GM12874 (cell line): ENCODE results near the gene TAS2R40.

Experiments
- TF ChIP-seq, protein P1 (sequence below): IDR thresholded peaks from 2 replicates; pipeline ENCODE4 v1.5.1; 2011; ENCODE audit warnings: low read depth, mild to moderate bottlenecking, control low read depth, low read length, moderate library complexity; ENCODE audit not compliant: insufficient read depth

TAS2R40 gene

GRCh38 chr7:143221737-143222136, at the start of gene TAS2R40:
Gene TAS2R40 (plus strand): TSS chr7:143222037. CDS start chr7:143222079, 42 bp downstream.
- TF ChIP-seq, protein P1, sequence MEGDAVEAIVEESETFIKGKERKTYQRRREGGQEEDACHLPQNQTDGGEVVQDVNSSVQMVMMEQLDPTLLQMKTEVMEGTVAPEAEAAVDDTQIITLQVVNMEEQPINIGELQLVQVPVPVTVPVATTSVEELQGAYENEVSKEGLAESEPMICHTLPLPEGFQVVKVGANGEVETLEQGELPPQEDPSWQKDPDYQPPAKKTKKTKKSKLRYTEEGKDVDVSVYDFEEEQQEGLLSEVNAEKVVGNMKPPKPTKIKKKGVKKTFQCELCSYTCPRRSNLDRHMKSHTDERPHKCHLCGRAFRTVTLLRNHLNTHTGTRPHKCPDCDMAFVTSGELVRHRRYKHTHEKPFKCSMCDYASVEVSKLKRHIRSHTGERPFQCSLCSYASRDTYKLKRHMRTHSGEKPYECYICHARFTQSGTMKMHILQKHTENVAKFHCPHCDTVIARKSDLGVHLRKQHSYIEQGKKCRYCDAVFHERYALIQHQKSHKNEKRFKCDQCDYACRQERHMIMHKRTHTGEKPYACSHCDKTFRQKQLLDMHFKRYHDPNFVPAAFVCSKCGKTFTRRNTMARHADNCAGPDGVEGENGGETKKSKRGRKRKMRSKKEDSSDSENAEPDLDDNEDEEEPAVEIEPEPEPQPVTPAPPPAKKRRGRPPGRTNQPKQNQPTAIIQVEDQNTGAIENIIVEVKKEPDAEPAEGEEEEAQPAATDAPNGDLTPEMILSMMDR: no peak

DNA sequence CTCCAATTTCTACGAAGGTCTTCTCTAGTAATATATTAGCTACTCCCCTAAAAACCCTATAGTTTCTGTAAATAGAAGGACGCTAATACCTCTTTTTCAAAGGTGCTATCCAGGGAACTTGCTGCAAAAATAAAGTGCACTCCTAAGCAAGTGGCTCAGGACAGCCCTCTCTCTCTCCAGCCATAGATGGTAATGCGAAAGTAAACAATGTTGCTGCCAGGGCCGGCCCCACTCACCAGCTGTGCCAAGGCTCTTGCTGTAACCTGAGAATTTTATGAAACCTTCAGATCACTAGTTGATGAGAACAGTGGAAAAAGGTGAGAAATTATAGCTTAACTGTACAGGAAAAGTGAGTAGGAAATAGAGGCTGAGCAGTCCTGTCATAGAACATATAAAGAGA, 49.5 kb upstream of the TAS2R40 start:
- TF ChIP-seq, protein P1: no peak

GRCh38 chr7:143176128-143176527, 45.7 kb upstream of the TAS2R40 start:
- TF ChIP-seq, protein P1: no peak

DNA sequence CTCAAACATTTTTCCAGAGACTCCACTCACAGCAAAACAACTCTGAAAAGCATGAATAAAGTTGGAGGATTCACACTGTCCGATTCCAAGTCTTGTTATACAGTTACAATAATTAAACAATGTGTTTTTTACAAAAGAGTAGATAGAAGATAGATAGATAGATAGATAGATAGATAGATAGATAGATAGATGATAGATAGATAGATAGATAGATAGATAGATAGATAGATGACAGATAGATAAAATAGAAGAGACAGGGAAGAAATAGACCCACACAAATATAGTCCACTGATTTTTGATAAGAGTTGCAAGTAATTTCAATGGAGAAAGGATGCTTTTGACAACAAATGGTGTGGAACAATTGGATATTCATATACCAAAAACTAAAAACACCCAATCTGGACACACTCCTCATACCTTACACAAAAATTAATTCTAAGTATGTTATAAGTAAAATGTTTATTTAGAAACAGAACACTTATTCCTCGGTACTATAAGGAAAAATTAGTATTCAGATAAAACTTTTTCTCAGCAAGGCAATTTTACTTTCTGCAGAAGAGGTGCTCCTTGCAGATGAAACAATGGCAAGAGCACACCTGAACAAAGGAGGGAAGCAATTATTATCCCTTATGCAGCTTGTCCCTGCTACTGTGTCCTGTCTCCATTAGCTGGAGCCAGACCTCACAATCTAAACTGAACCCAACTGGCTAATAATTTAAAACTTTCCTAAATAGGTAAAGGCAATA, 44.3 kb upstream of the TAS2R40 start:
- TF ChIP-seq, protein P1: no peak

DNA sequence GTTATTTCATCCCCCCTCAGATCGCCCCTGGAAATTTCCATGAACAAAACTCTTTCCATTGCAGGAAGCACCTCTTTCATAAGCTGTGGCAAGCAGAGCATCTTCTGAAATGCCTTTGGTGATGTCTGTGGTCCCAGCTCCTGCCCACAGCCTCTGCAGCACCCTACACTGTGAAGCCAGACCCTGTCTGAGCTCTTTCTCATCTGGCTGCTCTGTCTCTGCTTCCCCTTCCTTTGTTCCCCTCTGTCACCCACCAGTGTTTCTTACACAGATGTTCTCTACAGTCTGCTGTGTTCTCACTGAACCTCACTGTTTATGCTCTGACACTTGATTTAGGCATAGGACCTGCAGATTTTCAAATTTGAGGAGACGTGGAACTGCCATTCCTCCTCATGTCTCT, 40.5 kb upstream of the TAS2R40 start:
- TF ChIP-seq, protein P1: no peak

- TF ChIP-seq, protein P1: no peak
Observed at GRCh38 chr7:143183024-143183423, 38.8 kb upstream of the TAS2R40 start, which contains the start of gene TAS2R39. Gene TAS2R39 (plus strand): TSS chr7:143183419. CDS start chr7:143183419, 0 bp downstream.

DNA sequence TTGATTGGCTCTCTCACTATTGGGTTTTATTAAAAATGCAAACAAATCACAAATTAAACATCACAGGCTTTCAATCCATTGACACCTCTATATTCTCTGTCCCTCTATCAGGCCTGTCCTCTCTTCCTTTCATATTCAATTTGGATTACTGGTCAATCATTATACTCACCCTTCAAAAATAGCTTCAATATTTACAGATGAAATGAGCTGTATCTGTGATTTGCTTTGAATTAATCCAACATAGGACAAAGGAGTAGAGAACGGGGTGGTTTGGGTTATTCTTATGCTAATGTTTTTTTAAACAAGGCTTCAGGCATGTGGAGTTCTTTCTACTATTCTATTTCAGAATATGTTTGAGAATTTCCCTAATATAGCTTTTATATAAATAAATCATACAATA, 36.3 kb upstream of the TAS2R40 start:
- TF ChIP-seq, protein P1: no peak
